ENCODE data around the gene SCRN2. TPM values are rescaled to one million over a fixed set of nuclear protein-coding genes. Genes with fewer than 3 reads are reported as not detected.

The SCRN2 gene
- total RNA-seq, 1 donor from 2014 or later, result 30.5 TPM

- H3K9me3 ChIP-seq, result no peaks in the 10 kb centered on the region
- intact Hi-C loops (cut with DNase I), result no loop called here
- no peak for ATAC-seq
- no peak for DNase-seq
- peaks cover 19% of the 10 kb centered on the region for H3K4me1 ChIP-seq
- no peaks in the 10 kb centered on the region for H3K27me3 ChIP-seq
- peaks cover 42% of the 10 kb centered on the region for H3K36me3 ChIP-seq
- peak overlapping the region; percentile 37 for H3K27ac ChIP-seq
- TF ChIP-seq CTCF (IDR thresholded peaks at IDR 0.05), result no peak
- no peak overlapping the region for H3K4me3 ChIP-seq
Observed at GRCh38 chr17:47829870-47830269, 11.2 kb downstream of the SCRN2 start.

GRCh38 chr17:47823519-47823918 is 17.6 kb downstream of the SCRN2 start:
- no peak for TF ChIP-seq CTCF (IDR thresholded peaks at IDR 0.05)
- DNase-seq (no peak), ATAC-seq (no peak)
- no peak overlapping the region for H3K27ac ChIP-seq
- H3K4me1 ChIP-seq, result peaks cover 18% of the 10 kb centered on the region
- no peaks in the 10 kb centered on the region for H3K9me3 ChIP-seq
- H3K36me3 ChIP-seq, result peaks cover 55% of the 10 kb centered on the region
- H3K4me3 ChIP-seq, result no peak overlapping the region
- intact Hi-C loops (cut with DNase I), result no loop called here
- H3K27me3 ChIP-seq, result no peaks in the 10 kb centered on the region

DNA sequence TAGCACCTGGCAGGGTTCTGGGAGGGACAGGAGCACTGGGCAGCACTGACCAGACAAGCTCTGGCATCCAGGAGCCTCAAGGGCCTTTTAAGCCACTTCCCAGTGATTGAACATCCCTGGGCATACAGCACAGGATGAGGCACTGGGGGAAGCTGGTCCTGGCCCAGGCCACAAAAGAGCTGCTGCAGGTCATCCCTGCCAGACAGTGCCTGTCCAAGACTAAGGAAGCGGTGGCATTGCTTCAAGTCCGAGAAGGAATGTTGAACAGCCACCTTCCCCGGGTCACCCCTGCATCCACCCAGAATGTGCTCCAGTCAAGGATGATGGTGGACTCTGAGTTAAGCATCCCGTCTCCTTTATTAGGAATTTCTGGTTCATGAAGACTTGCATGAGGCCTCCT is 18.3 kb downstream of the SCRN2 start:
- no peak for TF ChIP-seq CTCF (IDR thresholded peaks at IDR 0.05)
- H3K9me3 ChIP-seq, result no peaks in the 10 kb centered on the region
- intact Hi-C loops (cut with DNase I), result no loop called here
- ATAC-seq, result no peak
- H3K36me3 ChIP-seq, result peaks cover 55% of the 10 kb centered on the region
- no peak overlapping the region for H3K4me3 ChIP-seq
- no peaks in the 10 kb centered on the region for H3K27me3 ChIP-seq
- no peak for DNase-seq
- peaks cover 18% of the 10 kb centered on the region for H3K4me1 ChIP-seq
- no peak overlapping the region for H3K27ac ChIP-seq

DNA sequence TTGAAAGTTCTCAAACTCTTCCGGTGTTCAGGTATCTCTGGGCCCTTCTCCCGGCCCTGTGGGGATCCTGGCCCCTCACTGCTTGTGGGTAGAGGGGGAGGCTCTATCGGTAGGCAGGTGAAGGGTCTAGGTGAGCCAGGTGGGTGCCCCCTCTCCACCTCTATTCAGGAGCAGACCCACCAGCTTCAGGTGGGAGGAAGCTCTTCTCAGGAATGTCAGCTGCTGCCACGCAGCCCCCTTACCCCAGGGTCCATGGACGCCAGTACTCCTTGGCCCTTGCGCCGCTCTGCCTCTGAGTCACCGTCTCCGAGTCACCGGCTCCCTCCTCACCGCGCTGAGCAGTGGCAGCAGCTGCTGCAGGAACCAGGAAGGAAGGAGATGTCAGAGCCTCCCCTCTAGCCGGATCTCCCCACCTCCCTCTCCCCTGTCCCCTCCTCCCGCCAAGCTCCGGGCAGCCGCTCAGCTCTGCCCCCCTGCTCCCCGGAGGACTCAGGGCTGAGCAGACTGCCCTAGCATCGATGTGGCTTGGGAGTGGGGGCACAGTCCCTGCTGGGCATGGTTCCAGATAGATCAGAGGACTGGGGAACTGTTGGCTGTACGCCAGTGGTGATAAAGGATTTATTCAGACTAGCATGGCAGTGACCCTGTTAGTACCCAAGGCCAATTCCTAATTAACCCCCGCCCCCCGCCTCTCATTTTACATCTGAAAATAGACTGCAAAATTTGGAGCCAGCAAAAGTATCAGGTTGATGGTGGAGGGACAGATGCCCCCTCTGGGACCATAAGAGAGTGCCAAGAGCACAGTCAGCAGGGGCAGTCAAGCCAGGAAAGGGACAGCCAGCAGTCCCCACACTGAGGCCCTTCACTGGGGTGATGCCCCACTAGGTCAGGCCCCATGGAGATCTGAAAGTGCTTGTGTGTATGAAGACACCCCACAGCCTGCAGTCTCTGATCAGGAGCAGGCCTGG is 19.4 kb downstream of the SCRN2 start, which contains the start of gene OSBPL7:
Gene OSBPL7 (minus strand): TSS at position 371 of the 968 bp plus-strand sequence. CDS start 1,516 bp downstream, outside the sequence.
- H3K4me3 ChIP-seq, result peak within 1 kb of the TSS; percentile 67
- peak within 1 kb of the TSS; percentile 67 for H3K27ac ChIP-seq
- no peaks in the 10 kb centered on the region for H3K9me3 ChIP-seq
- no peak for TF ChIP-seq CTCF (IDR thresholded peaks at IDR 0.05)
- H3K4me1 ChIP-seq, result peaks cover 18% of the 10 kb centered on the region
- intact Hi-C loops (cut with DNase I), result no loop called here
- no peaks in the 10 kb centered on the region for H3K27me3 ChIP-seq
- H3K36me3 ChIP-seq, result peaks cover 53% of the 10 kb centered on the region
- ATAC-seq (peak; percentile 89), DNase-seq (peak; percentile 85)

DNA sequence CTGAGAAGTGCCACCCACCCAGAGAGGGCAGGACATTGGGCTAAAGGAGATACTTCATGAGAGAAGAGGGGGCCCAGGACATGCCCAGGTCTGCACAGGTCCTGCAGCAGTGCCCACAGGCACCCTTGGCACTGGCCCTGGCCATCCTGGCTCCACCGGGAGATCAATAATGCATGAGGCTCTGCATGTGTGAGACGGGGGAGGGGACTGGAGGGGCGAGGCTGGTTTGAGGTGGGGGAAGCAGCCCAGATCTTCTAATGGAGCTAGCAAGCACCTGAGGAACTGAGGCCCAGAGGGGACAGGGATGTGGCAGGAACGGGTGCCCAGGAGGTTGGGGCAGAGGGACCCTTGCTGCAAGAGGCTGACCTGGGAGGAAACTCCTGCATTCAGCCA is 20.0 kb downstream of the SCRN2 start:
- TF ChIP-seq CTCF (IDR thresholded peaks at IDR 0.05), result no peak
- H3K4me1 ChIP-seq, result peaks cover 18% of the 10 kb centered on the region
- DNase-seq (no peak), ATAC-seq (no peak)
- intact Hi-C loops (cut with DNase I), result no loop called here
- no peaks in the 10 kb centered on the region for H3K9me3 ChIP-seq
- peak overlapping the region; percentile 67 for H3K4me3 ChIP-seq
- H3K36me3 ChIP-seq, result peaks cover 53% of the 10 kb centered on the region
- peak overlapping the region; percentile 67 for H3K27ac ChIP-seq
- no peaks in the 10 kb centered on the region for H3K27me3 ChIP-seq
